Parietal lobe (tissue), 1 donor: ENCODE results near the gene GRAMD2A. TPM values are rescaled to one million over a fixed set of nuclear protein-coding genes. Genes with fewer than 3 reads are reported as not detected.

Source experiments
- total RNA-seq: library from RNA; depleted of rRNA; stranded (reverse); fragments of >200 nt; gene quantifications from one replicate; pipeline ENCODE4 v1.2.3, GENCODE V29; 2014

Gene GRAMD2A
- 0.94 TPM for total RNA-seq

GRCh38 chr15:72197460-72198355, at the start of gene GRAMD2A:
GRAMD2A (minus strand) TSS chr15:72197787.

GRCh38 chr15:72231066-72231832, 33.7 kb upstream of the GRAMD2A start, which contains the start of gene PKM:
PKM (minus strand) TSS chr15:72231190; CDS start chr15:72219097, 12,093 bp downstream.

GRCh38 chr15:72118017-72118978, 79.3 kb downstream of the GRAMD2A start, which contains the start of the genes MYO9A and SENP8:
MYO9A (minus strand) TSS chr15:72118150; CDS start chr15:72046563, 71,587 bp downstream.
SENP8 (plus strand) TSS chr15:72118403; CDS start chr15:72139624, 21,221 bp downstream.

Other genes starting within 250 kb of the GRAMD2A start
- gene MYO9A, start 79.6 kb downstream of the GRAMD2A start, total RNA-seq = 204 TPM
- 5.6 TPM for gene SENP8, start 79.4 kb downstream of the GRAMD2A start, total RNA-seq
- gene PKM, start 33.4 kb upstream of the GRAMD2A start, total RNA-seq = 306 TPM
- gene PARP6, start 74.8 kb upstream of the GRAMD2A start, total RNA-seq = 102 TPM
- gene CELF6, start 122.4 kb upstream of the GRAMD2A start, total RNA-seq = 15.7 TPM
- gene HEXA, start 178.2 kb upstream of the GRAMD2A start, total RNA-seq = 60.4 TPM
- gene TMEM202, start 200.5 kb upstream of the GRAMD2A start, total RNA-seq = not detected